ENCODE measurements around the gene UNC5A.

- no peak for TF ChIP-seq POLR2A (IDR thresholded peaks at IDR 0.05)
- TF ChIP-seq, protein P1, sequence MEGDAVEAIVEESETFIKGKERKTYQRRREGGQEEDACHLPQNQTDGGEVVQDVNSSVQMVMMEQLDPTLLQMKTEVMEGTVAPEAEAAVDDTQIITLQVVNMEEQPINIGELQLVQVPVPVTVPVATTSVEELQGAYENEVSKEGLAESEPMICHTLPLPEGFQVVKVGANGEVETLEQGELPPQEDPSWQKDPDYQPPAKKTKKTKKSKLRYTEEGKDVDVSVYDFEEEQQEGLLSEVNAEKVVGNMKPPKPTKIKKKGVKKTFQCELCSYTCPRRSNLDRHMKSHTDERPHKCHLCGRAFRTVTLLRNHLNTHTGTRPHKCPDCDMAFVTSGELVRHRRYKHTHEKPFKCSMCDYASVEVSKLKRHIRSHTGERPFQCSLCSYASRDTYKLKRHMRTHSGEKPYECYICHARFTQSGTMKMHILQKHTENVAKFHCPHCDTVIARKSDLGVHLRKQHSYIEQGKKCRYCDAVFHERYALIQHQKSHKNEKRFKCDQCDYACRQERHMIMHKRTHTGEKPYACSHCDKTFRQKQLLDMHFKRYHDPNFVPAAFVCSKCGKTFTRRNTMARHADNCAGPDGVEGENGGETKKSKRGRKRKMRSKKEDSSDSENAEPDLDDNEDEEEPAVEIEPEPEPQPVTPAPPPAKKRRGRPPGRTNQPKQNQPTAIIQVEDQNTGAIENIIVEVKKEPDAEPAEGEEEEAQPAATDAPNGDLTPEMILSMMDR (IDR thresholded peaks at IDR 0.05) = no peak
These were observed 57.8 kb downstream of the UNC5A start for GRCh38 chr5:176868126-176868525.

Data from uterus (tissue), 2 donors.